GM12865 (cell line): Measurements from ENCODE around the gene TCF7L1.

Experiments
- DNase-seq: peaks from one replicate; pipeline ENCODE4 v3.0.0; 2010; ENCODE audit warnings: low read depth
- H3K4me3 ChIP-seq: 2 replicates; pipeline ENCODE4 v1.5.1; 2011; ENCODE audit warnings: mild to moderate bottlenecking, low read depth, low read length, control low read depth
- CTCF ChIP-seq: IDR thresholded peaks from 2 replicates; pipeline ENCODE4 v1.5.1; 2011; ENCODE audit warnings: low read length, control low read depth, low read depth, inconsistent platforms; ENCODE audit not compliant: insufficient read depth; ENCODE audit errors: missing control alignments

The TCF7L1 gene

GRCh38 chr2:85160966-85161960 is 28.1 kb downstream of the TCF7L1 start:
- H3K4me3 ChIP-seq, result no peak overlapping the region
- no peak for DNase-seq
- no peak for TF ChIP-seq CTCF

GRCh38 chr2:85162746-85163301 is 29.6 kb downstream of the TCF7L1 start:
- DNase-seq, result no peak

GRCh38 chr2:85163675-85164074 is 30.5 kb downstream of the TCF7L1 start:
- H3K4me3 ChIP-seq, result no peak overlapping the region
- no peak for DNase-seq
- TF ChIP-seq CTCF, result no peak

More at GRCh38 chr2:85162746-85163301, 29.6 kb downstream of the TCF7L1 start:
- H3K4me3 ChIP-seq, result no peak overlapping the region
- no peak for TF ChIP-seq CTCF

GRCh38 chr2:85164145-85164569 is 31.0 kb downstream of the TCF7L1 start:
- TF ChIP-seq CTCF, result no peak
- no peak for DNase-seq
- H3K4me3 ChIP-seq, result no peak overlapping the region

- H3K4me3 ChIP-seq, result no peak overlapping the region
- no peak for TF ChIP-seq CTCF
- no peak for DNase-seq
Observed at GRCh38 chr2:85165088-85165690, 32.0 kb downstream of the TCF7L1 start.

GRCh38 chr2:85166021-85166420 is 32.8 kb downstream of the TCF7L1 start:
- no peak for TF ChIP-seq CTCF
- no peak for DNase-seq
- H3K4me3 ChIP-seq, result no peak overlapping the region
